Embryonic facial prominence (tissue), 1 donor: ENCODE results near the gene IFT20.
"Not testable (repeated sequence)": the region's sequence is repeated elsewhere in the genome, so short reads cannot be mapped to it uniquely, and the experiment has no call there.

ENCODE experiments used
- DNase-seq: peaks from one replicate; pipeline ENCODE4 v3.0.0-alpha.2; 2016; ENCODE audit errors: extremely low spot score

The IFT20 gene

DNA sequence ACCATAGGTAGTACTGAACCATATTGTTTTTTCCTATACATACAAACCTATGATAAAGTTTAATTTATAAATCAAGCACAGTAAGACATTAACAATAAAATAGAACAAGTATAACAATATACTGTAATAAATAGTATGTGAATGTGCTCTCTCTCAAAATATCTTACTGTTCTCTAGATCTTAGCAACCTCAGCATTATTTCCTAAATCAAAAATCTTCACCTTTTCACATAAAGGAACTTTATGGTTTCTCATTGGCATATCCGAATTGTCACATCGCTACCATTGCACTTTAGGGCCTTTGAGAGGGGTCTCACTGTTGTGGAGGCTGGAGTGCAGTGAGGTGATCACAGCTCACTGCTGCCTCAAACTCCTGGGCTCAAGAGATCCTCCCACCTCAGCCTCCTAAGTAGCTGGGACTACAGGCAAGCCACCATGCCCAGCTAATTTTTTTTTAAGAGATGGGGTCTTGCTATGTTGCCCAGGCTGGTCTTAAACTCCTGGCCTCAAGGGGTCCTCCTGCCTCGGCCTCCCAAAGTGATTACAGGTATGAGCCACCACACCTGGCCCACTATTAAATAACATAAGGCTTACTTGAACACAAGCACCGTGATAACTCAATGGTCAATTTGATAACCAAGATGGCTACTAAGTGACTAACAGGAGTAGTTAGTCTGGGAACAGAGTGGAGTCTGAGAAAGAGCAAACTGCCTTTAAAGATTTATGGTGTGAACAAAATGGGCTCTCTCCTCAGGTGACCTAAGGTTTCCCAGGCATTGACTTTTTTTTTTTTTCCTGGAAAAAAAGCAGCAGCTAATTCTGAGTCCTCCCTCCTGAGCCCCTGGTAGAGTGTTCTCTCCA lies 19.2 kb downstream of the IFT20 start:
- DNase-seq: no peak

DNA sequence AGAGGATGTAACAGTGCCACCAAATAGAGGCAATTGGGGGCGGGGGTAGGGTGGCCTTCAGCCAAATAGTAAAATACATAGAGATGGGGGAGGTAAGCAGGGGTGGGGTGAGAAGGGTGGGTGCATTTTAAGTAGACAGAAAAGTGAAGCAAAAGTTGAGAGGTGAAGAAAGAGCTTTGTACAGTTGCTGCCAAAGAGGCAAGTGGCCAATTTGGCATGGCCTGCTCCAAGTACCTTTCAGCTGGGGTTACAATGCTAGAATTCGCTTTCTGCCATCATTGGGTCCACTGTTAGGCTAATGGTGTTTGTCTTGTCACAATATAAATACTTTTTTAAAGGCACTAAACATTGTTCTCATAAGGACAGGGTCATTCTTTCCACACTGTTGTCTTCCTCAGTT lies 21.4 kb downstream of the IFT20 start:
- no peak for DNase-seq

DNA sequence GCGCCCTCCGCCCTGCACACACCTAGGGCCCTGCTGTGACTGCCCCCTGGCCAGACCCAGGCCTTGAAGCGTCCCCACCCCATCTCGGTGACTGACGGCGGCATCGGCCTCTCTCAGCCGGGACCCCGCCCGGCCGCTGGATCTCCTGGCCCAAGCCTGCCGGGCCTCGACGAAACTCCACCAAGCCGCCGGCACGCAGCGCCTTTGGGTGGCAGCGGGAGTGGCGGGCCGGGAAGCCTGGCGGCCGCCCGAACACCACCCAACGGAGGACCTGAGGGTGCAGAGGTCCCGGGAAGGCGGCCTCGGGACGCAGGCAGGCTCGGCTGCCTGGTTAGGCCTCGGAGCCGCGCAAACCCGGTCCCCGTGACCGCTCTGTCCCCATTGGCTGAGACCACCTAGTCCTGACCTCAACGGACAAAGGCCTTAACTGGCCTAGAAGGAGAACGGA lies 28.3 kb downstream of the IFT20 start:
- no peak for DNase-seq

DNA sequence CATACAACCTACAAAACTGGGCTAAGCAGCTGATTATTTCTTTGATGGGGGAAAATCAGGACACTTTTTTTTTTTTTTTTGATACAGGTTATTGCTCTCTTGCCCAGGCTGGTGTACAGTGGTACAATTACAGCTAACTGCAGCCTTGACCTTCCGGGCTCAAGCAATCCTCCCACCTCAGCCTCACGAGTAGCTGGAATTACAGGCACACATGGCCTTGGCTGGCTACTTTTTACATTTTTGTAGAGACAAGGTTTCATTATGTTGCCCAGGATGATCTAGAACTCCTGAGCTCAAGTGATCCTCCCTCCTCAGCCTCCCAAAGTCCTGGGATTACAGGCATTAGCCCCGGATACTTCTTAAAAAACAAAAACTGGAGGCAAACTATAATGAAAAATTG lies 36.8 kb downstream of the IFT20 start:
- no peak for DNase-seq

DNA sequence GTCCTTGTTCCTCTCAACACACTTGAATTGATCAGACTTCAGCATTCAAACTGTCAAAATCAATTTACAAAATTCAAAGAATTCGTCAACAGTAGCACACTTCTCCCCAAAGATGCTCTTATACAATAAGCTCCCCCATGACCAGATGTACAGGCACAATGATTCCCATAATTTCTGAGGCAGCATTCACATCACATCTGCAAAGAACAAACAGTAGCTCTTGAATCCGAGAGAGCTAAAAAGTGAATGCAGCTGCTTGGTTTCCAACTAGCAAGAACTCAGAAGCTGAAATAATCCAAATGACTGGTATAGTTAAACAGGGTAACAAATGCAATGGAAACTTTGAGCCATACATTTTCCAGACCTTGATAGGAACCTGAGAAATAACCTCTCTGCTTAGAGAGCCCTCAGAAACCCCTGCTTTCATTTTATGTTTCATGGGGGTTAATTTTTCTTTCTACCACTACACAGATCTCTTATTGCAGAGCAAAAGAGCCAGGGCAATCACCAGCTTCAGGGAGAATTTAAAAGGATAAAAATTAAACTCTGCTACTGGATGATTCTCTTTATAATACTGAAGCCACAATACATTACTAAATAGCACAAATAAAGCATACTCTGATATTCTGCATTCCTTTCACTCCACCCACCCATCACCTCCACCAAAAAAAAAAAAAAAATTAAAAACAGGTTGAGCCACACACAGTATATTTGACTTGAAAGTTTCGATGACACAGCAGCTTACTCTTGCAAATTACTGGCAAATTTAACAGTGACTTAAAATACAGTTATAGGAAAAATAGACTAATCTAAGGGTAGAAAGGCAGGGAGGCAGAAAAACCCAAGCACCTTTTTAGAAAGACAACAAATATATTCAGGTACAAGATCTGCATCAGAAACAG lies 39.3 kb downstream of the IFT20 start:
- no peak for DNase-seq

DNA sequence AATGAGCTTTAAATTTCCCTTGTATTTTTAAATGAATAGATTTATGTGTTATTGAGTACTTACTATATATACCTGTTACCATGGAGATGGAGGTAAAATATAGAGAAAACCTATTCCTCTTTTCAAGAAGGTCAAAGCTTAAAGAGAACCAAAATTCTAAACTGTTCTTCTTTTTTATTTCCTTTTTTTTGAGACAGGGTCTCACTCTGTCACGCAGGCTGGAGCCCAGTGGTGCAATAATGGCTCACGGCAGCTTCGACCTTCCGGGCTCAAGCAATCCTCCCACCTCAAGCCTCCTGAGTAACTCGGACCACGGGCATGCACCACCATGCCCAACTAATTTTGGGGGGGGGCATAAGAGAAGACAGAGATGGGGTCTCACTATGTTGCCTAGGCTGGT lies 41.3 kb downstream of the IFT20 start:
- no peak for DNase-seq

DNA sequence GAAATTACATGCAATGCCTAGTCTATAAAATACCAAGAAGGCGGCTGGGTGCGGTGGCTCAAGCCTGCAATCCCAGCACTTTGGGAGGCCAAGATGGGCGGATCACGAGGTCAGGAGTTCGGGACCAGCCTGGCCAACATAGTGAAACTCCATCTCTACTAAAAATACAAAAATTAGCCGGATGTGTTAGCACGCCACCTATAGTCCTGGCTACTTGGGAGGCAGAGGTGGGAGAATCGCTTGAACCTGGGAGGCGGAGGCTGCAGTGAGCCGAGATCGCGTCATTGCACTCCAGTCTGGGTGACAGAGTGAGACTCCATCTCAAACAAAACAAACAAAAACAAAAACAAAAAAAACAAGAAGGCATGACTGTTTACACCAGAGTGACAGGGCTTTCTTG lies 42.4 kb downstream of the IFT20 start:
- DNase-seq: not testable (repeated sequence)

DNA sequence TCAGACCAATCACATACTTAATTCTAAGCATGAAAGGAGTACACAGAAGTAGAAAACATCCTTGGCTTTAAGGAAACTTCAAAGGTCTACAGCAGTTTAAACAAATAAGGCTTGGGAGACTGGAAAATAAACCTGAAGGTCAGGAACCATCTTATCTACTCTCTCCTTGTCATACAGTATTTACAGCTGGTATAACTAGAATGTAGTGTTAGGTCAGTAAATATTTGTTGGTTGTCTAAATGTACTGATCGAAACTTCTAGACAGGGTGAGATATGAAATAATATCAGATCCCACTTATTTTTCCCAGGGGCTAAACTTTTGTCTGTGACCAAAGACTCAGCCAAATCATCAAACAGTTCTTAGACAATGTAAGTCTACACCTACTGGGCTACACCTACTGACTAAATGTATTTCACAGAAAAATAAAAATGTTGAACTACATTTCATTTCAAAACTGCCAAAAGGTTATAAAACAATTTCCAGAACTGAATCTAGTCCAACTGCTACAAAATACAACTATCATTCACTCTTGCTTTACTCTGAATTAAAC lies 43.4 kb downstream of the IFT20 start:
- no peak for DNase-seq

DNA sequence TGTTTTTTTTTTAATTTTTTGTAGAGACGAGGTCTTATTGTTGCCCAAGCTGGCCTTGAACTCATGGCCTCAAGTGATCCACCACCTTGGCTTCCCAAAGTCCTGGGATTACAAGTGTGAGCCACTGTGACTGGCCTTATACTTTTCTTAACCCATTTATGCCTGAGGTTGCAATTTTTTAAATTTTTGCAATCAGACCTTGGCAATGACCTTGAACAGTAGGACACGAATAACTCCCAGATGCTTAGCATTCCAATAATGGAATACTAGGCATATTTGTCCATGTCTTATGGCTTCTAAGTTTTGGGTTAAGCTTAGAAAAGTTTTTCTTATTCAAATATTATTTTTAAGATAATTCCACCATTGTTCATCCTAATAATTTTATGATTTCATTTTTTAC lies 44.6 kb downstream of the IFT20 start:
- no peak for DNase-seq

DNA sequence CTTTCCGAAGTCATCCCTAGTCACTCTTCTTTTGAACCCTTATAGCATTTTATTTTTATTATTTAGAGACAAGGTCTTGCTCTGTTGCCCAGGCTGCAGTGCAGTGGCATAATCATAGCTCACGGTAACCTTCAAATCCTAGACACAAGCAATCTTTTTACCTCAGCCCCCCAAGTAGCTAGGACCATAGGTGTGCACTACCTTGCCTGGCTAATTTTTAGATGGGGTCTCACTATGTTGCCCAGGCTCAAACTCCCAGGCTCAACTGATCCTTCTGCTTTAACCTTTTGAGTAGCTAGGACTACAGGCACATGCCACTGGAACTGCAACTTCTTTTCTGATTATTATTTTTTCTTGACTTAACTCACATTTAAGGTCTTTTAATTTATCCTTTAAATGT lies 49.3 kb downstream of the IFT20 start:
- DNase-seq: no peak

DNA sequence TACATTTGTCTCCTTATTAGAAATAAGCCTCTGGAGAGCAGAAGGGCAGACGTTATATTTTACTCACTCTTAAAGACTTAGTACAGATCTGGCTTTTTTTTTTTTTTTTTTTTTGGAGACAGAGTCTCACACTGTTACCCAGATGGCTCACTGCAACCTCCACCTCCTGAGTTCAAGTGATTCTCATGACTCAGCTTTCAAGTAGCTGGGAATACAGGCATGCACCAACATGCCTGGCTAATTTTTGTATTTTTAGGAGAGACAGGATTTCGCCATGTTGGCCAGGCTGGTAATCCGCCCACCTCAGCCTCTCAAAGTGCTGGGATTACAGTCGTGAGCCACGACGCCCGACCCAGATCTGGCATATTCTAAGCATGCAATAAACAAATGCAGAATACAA lies 52.7 kb downstream of the IFT20 start:
- no peak for DNase-seq

DNA sequence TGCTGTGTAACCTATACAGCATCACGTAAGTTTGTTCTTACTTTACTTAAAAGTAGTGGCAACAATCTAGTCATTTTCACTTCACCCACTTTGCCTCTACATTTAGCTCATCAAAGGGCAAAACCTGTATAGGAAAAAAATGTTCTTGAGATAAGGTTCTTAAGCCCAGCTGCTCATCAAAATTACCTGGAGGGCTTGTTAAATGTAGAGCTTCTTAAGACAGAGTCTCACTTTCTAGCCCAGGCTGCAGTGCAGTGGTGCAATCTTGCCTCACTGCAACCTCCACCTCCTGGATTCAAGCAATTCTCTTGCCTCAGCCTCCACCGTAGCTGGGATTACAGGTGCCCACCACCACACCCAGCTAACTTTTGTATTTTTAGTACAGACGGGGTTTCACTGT lies 54.4 kb downstream of the IFT20 start:
- DNase-seq: no peak

DNA sequence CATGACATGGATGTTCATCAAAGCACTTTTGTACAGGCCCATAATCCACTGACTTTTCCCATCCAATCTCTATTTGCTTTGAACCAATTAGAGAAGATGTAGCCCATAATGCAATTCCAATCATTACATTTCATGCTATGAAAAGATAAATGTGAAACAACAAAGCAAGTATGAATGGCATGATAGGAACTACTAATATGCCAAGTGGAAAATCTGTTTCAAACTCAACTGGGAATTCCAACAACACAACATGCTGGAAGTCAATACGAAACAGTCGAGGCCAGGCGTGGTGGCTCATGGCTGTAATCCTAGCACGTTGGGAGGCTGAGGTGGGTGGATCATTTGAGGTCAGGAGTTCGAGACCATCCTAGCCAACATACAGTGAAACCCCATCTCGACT lies 55.9 kb downstream of the IFT20 start:
- no peak for DNase-seq
